ENCODE measurements around the gene CCDC81.
A peak's percentile ranks its signal among the peaks of the same experiment; 100 is the strongest.

CCDC81 gene

GRCh38 chr11:86442420-86442819, 67.7 kb downstream of the CCDC81 start:
- no peak for DNase-seq

GRCh38 chr11:86442827-86443226, 68.1 kb downstream of the CCDC81 start:
- no peak for DNase-seq

- no peak for DNase-seq
These were observed 68.7 kb downstream of the CCDC81 start for GRCh38 chr11:86443415-86443814.

GRCh38 chr11:86444981-86445380, 70.3 kb downstream of the CCDC81 start:
- DNase-seq = no peak

GRCh38 chr11:86446163-86446923, 71.7 kb downstream of the CCDC81 start:
- DNase-seq = no peak

- DNase-seq = no peak
These were observed 72.2 kb downstream of the CCDC81 start for GRCh38 chr11:86446924-86447285.

GRCh38 chr11:86447763-86448480, 73.2 kb downstream of the CCDC81 start:
- DNase-seq = no peak

GRCh38 chr11:86449993-86450629, 75.4 kb downstream of the CCDC81 start:
- DNase-seq = no peak

- no peak for DNase-seq
These were observed 78.8 kb downstream of the CCDC81 start for GRCh38 chr11:86453290-86454030.

- DNase-seq = peak; percentile 61
These were observed 81.6 kb downstream of the CCDC81 start for GRCh38 chr11:86456075-86456939.

GRCh38 chr11:86458294-86459001, 83.8 kb downstream of the CCDC81 start:
- no peak for DNase-seq

GRCh38 chr11:86459002-86459385, 84.3 kb downstream of the CCDC81 start:
- no peak for DNase-seq

- no peak for DNase-seq
These were observed 85.2 kb downstream of the CCDC81 start for GRCh38 chr11:86459682-86460460.

- no peak for DNase-seq
These were observed 86.0 kb downstream of the CCDC81 start for GRCh38 chr11:86460461-86461385.

GRCh38 chr11:86461892-86462291, 87.2 kb downstream of the CCDC81 start:
- no peak for DNase-seq

- no peak for DNase-seq
These were observed 88.4 kb downstream of the CCDC81 start for GRCh38 chr11:86463120-86463519.

GRCh38 chr11:86463955-86464354, 89.3 kb downstream of the CCDC81 start:
- no peak for DNase-seq

GRCh38 chr11:86464509-86465221, 90.0 kb downstream of the CCDC81 start:
- no peak for DNase-seq

- no peak for DNase-seq
These were observed 93.5 kb downstream of the CCDC81 start for GRCh38 chr11:86468169-86468568.
